Gastroesophageal sphincter (tissue), 4 donors: ENCODE results near the gene SLC1A3. TPM values are rescaled to one million over a fixed set of nuclear protein-coding genes. Genes with fewer than 3 reads are reported as not detected.
"Not testable (repeated sequence)": the region's sequence is repeated elsewhere in the genome, so short reads cannot be mapped to it uniquely, and the experiment has no call there.

Experiments
- ATAC-seq: fragments of 150-250 bp; one replicate; pipeline ENCODE4 v1.9.1; 2016; ENCODE audit warnings: mild to moderate bottlenecking, moderate library complexity
- H3K27ac ChIP-seq, 4 donors: fragments of 200-600 bp; sonication (generic) in 3 of 4; 1 replicate in 3 of 4; 2 replicates in 1 of 4; pipeline ENCODE4 v1.5.1; 2016 to 2019
- H3K27me3 ChIP-seq: fragments of 200-600 bp; sonication (generic); one replicate; pipeline ENCODE4 v1.5.1; 2019
- H3K36me3 ChIP-seq, 2 donors: fragments of 200-600 bp; sonication (generic); one replicate each; pipeline ENCODE4 v1.5.1; 2019; ENCODE audit warnings: control low read depth in 1 of 2
- H3K4me1 ChIP-seq, 3 donors: fragments of 200-600 bp; sonication (generic); 1 replicate in 2 of 3; 2 replicates in 1 of 3; pipeline ENCODE4 v1.5.1; 2016 to 2019; ENCODE audit warnings: control low read depth in 2 of 3
- H3K4me3 ChIP-seq, 2 donors: fragments of 200-600 bp; sonication (generic); one replicate each; pipeline ENCODE4 v1.5.1; 2019; ENCODE audit warnings: mild to moderate bottlenecking in 1 of 2, moderate library complexity in 1 of 2
- H3K9me3 ChIP-seq, 3 donors: fragments of 200-600 bp; sonication (generic); one replicate each; pipeline ENCODE4 v1.5.1; 2017 to 2019; ENCODE audit warnings: control low read depth in 2 of 3
- CTCF ChIP-seq, 4 experiments: fragments of 200-600 bp in 2 of 4; fragments of 450-650 bp in 2 of 4; sonication (generic) in 1 of 4; IDR thresholded peaks; one replicate each; pipeline ENCODE4 v1.5.1; 2017 to 2019; ENCODE audit warnings: antibody characterized with exemption in 4 of 4, mild to moderate bottlenecking in 2 of 4, moderate library complexity in 2 of 4
- EP300 ChIP-seq: sonication (generic); formaldehyde crosslinking; IDR thresholded peaks from one replicate; pipeline ENCODE4 v1.6.1; 2017; ENCODE audit warnings: antibody characterized with exemption, mild to moderate bottlenecking
- POLR2A ChIP-seq, 2 donors: fragments of 450-650 bp; IDR thresholded peaks; one replicate each; pipeline ENCODE4 v1.6.1; 2017; ENCODE audit warnings: antibody characterized with exemption in 2 of 2, mild to moderate bottlenecking in 2 of 2, moderate library complexity in 1 of 2
- POLR2AphosphoS5 ChIP-seq: sonication (generic); formaldehyde crosslinking; IDR thresholded peaks from one replicate; pipeline ENCODE4 v1.6.1; 2017; ENCODE audit warnings: antibody characterized with exemption
- WGBS, 2 donors: methylation state at CpG; one replicate each; pipeline ENCODE4 v1.1.5; 2018; ENCODE audit warnings: low coverage in 1 of 2; 5-methylcytosine and 5-hydroxymethylcytosine counted together
- total RNA-seq, 4 donors: library from RNA; depleted of rRNA; stranded (reverse); fragments of >200 nt; gene quantifications; one replicate each; pipeline ENCODE4 v1.1.0, GENCODE V29; 2016

SLC1A3 gene
- total RNA-seq, 4 donors from 2014 or later, result 8.9 to 24.6 (median 16.4) TPM

- ATAC-seq, result no peak
- WGBS, 2 donors, result 67 to 88% methylated on average over 1 of the region's 1 CpG
- Histone ChIP-seq H3K9me3 (no peaks in the 10 kb centered on the region), H3K4me1 (no peaks in the 10 kb centered on the region), H3K36me3 (no peaks in the 10 kb centered on the region), H3K27ac (no peak overlapping the region), H3K4me3 (no peak overlapping the region), H3K27me3 (no peaks in the 10 kb centered on the region)
- no peak for TF ChIP-seq EP300
- TF ChIP-seq POLR2A (IDR thresholded peaks at IDR 0.05), result no peak
- TF ChIP-seq CTCF (IDR thresholded peaks at IDR 0.05), result no peak
- no peak for TF ChIP-seq POLR2AphosphoS5
These were observed 36.8 kb downstream of the SLC1A3 start for GRCh38 chr5:36643162-36643561.

GRCh38 chr5:36643841-36644240 is 37.4 kb downstream of the SLC1A3 start:
- H3K9me3 ChIP-seq, H3K4me1 ChIP-seq, H3K27ac ChIP-seq, H3K36me3 ChIP-seq, H3K4me3 ChIP-seq, H3K27me3 ChIP-seq, ATAC-seq: not testable (repeated sequence)
- 78 to 80% methylated on average over 3 to 4 of the region's 5 CpGs for WGBS, 2 donors

- 85 to 100% methylated on average over 3 of the region's 3 CpGs for WGBS, 2 donors
- Histone ChIP-seq H3K4me1 (no peaks in the 10 kb centered on the region), H3K4me3 (no peak overlapping the region), H3K9me3 (no peaks in the 10 kb centered on the region), H3K27ac (no peak overlapping the region), H3K27me3 (no peaks in the 10 kb centered on the region), H3K36me3 (no peaks in the 10 kb centered on the region)
- no peak for ATAC-seq
- TF ChIP-seq EP300 (no peak), POLR2A (IDR thresholded peaks at IDR 0.05) (no peak), CTCF (IDR thresholded peaks at IDR 0.05) (no peak), POLR2AphosphoS5 (no peak)
These were observed 38.3 kb downstream of the SLC1A3 start for GRCh38 chr5:36644727-36645126.

GRCh38 chr5:36646100-36646499 is 39.7 kb downstream of the SLC1A3 start:
- no peaks in the 10 kb centered on the region for H3K9me3 ChIP-seq
- H3K27me3 ChIP-seq, result no peaks in the 10 kb centered on the region
- no peak overlapping the region for H3K27ac ChIP-seq
- H3K36me3 ChIP-seq, result no peaks in the 10 kb centered on the region
- ATAC-seq, result no peak
- H3K4me3 ChIP-seq, result no peak overlapping the region
- 63 to 73% methylated on average over 2 to 3 of the region's 3 CpGs for WGBS, 2 donors
- no peak for TF ChIP-seq POLR2A (IDR thresholded peaks at IDR 0.05)
- TF ChIP-seq POLR2AphosphoS5, result no peak
- no peak for TF ChIP-seq CTCF (IDR thresholded peaks at IDR 0.05)
- TF ChIP-seq EP300, result no peak
- no peaks in the 10 kb centered on the region for H3K4me1 ChIP-seq

GRCh38 chr5:36646507-36647023 is 40.2 kb downstream of the SLC1A3 start:
- no peaks in the 10 kb centered on the region for H3K4me1 ChIP-seq
- WGBS, 2 donors, result 83 to 100% methylated on average over 2 of the region's 3 CpGs
- no peak overlapping the region for H3K4me3 ChIP-seq
- ATAC-seq, result no peak
- H3K27me3 ChIP-seq, result no peaks in the 10 kb centered on the region
- H3K27ac ChIP-seq, result no peak overlapping the region
- no peaks in the 10 kb centered on the region for H3K36me3 ChIP-seq
- no peaks in the 10 kb centered on the region for H3K9me3 ChIP-seq
- TF ChIP-seq EP300 (no peak), POLR2A (IDR thresholded peaks at IDR 0.05) (no peak), POLR2AphosphoS5 (no peak), CTCF (IDR thresholded peaks at IDR 0.05) (no peak)
